GM21526 (cell line): ENCODE measurements around the gene ZNF324.

Experiments
- ATAC-seq: cut with Tn5 transposase; IDR thresholded peaks from one replicate; pipeline ENCODE4 v1.9.1; 2021; ENCODE audit warnings: moderate library complexity; ENCODE audit not compliant: unreplicated experiment, low FRiP score

Gene ZNF324

DNA sequence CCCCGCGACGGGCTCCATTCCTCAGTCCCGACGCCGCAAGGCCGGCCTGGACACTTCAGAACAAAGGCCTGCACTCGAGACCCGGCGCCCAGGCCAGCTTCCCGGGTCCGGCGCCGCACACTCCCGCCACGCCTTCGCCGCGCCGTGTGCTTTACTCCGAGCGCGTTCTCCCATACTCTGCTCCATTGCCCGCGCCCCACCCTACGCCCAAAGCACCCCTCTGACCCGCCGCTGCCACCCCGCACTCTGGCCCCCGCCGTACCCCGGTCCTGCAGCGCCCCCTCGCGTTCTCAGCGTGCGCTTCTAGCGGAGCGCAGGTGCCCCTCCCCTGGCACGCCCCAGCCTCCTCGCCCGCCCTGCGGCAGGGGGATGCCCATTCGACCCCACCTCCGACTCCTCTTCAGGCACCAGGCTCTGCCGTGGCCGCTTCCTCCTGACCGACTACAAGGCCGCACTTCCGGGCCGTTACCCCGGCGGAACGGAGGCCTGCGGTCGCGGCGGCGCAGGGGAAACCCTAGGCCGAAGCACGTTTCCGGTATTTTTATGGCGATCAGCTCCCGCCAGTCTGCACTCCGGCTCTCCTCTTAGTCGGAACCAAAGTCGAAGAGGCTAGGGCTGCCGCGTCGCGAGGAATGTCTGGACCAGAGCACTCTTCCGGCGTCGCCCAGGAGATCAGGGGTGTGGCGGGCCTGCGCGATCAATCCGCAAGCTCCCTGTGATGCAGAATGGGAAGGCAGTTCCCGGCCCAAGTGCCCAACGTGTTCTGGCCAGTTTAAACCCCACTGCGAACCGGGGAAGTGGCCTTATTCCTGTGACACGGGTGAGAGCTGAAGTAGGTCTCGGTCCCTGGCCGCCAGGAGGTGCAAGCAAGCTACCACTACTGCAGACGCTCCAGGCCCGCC, 52.7 kb downstream of the ZNF324 start, which contains the start of gene ZBTB45:
TSS of gene ZBTB45 (minus strand) at position 456 of the 902 bp plus-strand sequence. CDS start 2,137 bp downstream, outside the sequence.
- ATAC-seq = peak; percentile 76

DNA sequence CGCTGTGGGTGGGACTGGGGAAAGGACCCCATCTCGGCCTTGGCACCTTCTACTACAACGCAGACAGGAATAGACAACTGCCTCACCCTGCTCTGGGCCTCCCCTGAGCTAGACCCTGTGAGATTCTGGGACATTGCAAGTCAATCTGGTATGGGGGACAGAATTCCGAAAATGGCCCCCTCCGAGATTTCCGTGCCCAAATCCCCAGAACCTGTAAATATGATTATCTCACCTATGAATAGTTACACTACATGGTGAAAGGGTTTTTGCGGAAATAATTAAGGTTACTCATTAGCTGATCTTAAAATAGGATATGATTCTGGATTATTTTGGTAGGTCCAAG, 53.3 kb downstream of the ZNF324 start:
- no peak for ATAC-seq

DNA sequence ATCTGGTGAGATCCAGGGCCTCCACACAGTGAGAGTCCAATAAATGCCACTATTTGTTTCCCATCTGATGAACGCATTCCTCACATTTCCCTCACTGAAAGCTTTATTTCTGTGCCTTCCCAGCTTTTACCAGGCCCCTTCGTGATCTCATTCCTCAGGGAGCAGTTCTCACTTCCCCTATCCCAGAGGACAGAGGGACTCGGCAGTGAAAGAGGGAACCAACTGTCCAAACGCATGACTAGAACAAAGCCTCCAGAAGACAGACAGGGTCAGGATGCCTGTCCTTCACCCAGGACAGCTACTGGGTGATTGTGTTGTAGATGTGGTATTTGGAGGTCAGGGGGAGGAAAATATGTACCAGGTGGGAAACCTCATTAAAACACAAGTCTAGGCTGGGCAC, 54.8 kb downstream of the ZNF324 start:
- no peak for ATAC-seq

DNA sequence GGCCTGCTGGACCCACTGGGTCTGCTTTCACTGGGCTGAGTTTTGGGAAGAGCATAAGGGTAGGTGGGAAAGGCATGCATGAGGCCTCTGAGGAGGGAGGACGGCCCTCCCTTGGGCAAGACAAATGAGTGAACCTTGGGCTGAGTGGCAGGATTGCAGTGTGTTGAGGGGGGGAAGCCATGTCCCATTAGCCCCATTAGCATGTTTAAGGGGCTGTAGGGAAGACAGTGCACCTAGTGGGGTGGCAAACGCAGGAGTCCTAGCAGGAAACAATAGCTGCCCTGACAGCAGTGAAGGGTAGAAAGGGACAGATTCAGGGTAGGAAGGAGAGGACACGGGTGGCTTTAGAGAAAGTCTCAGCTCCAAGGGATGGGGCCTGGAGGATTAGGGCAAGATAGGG, 55.8 kb downstream of the ZNF324 start:
- no peak for ATAC-seq
